Loucy (cell line): ENCODE results near the gene CDK7.

Experiments
- H2AFZ ChIP-seq: fragments of 200-600 bp; sonication (generic); 2 replicates; pipeline ENCODE4 v1.6.0; 2016; ENCODE audit warnings: antibody characterized with exemption, mild to moderate bottlenecking, low read length, moderate library complexity
- H3F3A ChIP-seq: fragments of 200-600 bp; 2 replicates; pipeline ENCODE4 v1.6.0; 2016; ENCODE audit warnings: antibody characterized with exemption, low read depth, mild to moderate bottlenecking
- H3K27me3 ChIP-seq: fragments of 200-600 bp; sonication (generic); 2 replicates; pipeline ENCODE4 v1.6.1; 2014; ENCODE audit warnings: low read length, mild to moderate bottlenecking; ENCODE audit not compliant: insufficient read depth, poor library complexity, severe bottlenecking
- H3K36me3 ChIP-seq: fragments of 200-600 bp; sonication (generic); 2 replicates; pipeline ENCODE4 v1.6.1; 2016; ENCODE audit warnings: low read length; ENCODE audit not compliant: insufficient read depth
- H3K4me1 ChIP-seq: fragments of 200-600 bp; sonication (generic); 2 replicates; pipeline ENCODE4 v1.5.1; 2014; ENCODE audit warnings: low read length, mild to moderate bottlenecking; ENCODE audit not compliant: insufficient read depth, poor library complexity, severe bottlenecking
- H3K4me2 ChIP-seq: fragments of 200-600 bp; sonication (generic); 2 replicates; pipeline ENCODE4 v1.6.0; 2014; ENCODE audit warnings: antibody characterized with exemption, low read length, low read depth, mild to moderate bottlenecking; ENCODE audit not compliant: poor library complexity, severe bottlenecking
- H3K4me3 ChIP-seq: fragments of 200-600 bp; sonication (generic); 2 replicates; pipeline ENCODE4 v1.5.1; 2014; ENCODE audit warnings: low read length, mild to moderate bottlenecking, mixed read lengths; ENCODE audit not compliant: poor library complexity, severe bottlenecking
- H3K79me2 ChIP-seq: fragments of 200-600 bp; sonication (generic); 2 replicates; pipeline ENCODE4 v1.6.1; 2014; ENCODE audit warnings: low read length; ENCODE audit not compliant: insufficient read depth
- H3K9ac ChIP-seq: fragments of 200-600 bp; sonication (generic); 2 replicates; pipeline ENCODE4 v1.6.0; 2014; ENCODE audit warnings: mild to moderate bottlenecking, low read depth, low read length, moderate library complexity; ENCODE audit not compliant: poor library complexity, severe bottlenecking
- H3K9me2 ChIP-seq: fragments of 200-600 bp; sonication (generic); replicated peaks from 2 replicates; pipeline ENCODE4 v1.6.1; 2016; ENCODE audit warnings: low read depth, low read length, mixed read lengths
- H3K9me3 ChIP-seq: fragments of 200-600 bp; sonication (generic); 2 replicates; pipeline ENCODE4 v1.6.1; 2014; ENCODE audit warnings: mild to moderate bottlenecking, antibody characterized with exemption, low read length, low read depth; ENCODE audit not compliant: insufficient read depth
- H4K20me1 ChIP-seq: fragments of 200-600 bp; sonication (generic); 2 replicates; pipeline ENCODE4 v1.6.0; 2014; ENCODE audit warnings: antibody characterized with exemption, low read length, mild to moderate bottlenecking; ENCODE audit not compliant: insufficient read depth, poor library complexity, severe bottlenecking
- CTCF ChIP-seq: fragments of 200-600 bp; sonication (generic); conservative IDR thresholded peaks from 2 replicates; pipeline ENCODE4 v1.5.1; 2014; ENCODE audit warnings: mild to moderate bottlenecking, antibody characterized with exemption, low read length
- EZH2phosphoT487 ChIP-seq: fragments of 200-600 bp; IDR thresholded peaks from 2 replicates; pipeline ENCODE4 v1.6.1; 2018; ENCODE audit warnings: antibody characterized with exemption, mild to moderate bottlenecking, moderate library complexity, borderline replicate concordance

Gene CDK7

GRCh38 chr5:69261034-69261433 is 26.3 kb downstream of the CDK7 start:
- Histone ChIP-seq H3K4me3 (no peak overlapping the region), H2AFZ (no peak overlapping the region), H3K4me1 (no peaks in the 10 kb centered on the region), H3K36me3 (peaks cover 73% of the 10 kb centered on the region; the same call in 1 of the 2 replicates), H3K79me2 (no peaks in the 10 kb centered on the region), H3K9ac (no peak overlapping the region), H3F3A (no peaks in the 10 kb centered on the region), H3K9me2 (no peaks in the 10 kb centered on the region), H3K4me2 (no peak overlapping the region), H4K20me1 (no peaks in the 10 kb centered on the region), H3K27me3 (no peaks in the 10 kb centered on the region), H3K9me3 (no peaks in the 10 kb centered on the region)
- no peak for TF ChIP-seq EZH2phosphoT487
- TF ChIP-seq CTCF = no peak

GRCh38 chr5:69265931-69266330 is 31.2 kb downstream of the CDK7 start:
- Histone ChIP-seq H3K9me3 (no peaks in the 10 kb centered on the region), H3K4me2 (no peak overlapping the region), H3K27me3 (no peaks in the 10 kb centered on the region), H3K36me3 (peaks cover 61% of the 10 kb centered on the region; the same call in 1 of the 2 replicates), H3K9me2 (no peaks in the 10 kb centered on the region), H4K20me1 (no peaks in the 10 kb centered on the region), H3K4me3 (no peak overlapping the region), H3K79me2 (no peaks in the 10 kb centered on the region), H3K4me1 (no peaks in the 10 kb centered on the region), H3K9ac (no peak overlapping the region), H2AFZ (no peak overlapping the region), H3F3A (no peaks in the 10 kb centered on the region)
- TF ChIP-seq EZH2phosphoT487 (no peak), CTCF (peak; percentile 56)

- H3K4me2 ChIP-seq = no peak overlapping the region
- H3K79me2 ChIP-seq = no peaks in the 10 kb centered on the region
- no peak overlapping the region for H3K9ac ChIP-seq
- H3K9me2 ChIP-seq = no peaks in the 10 kb centered on the region
- H3K9me3 ChIP-seq = no peaks in the 10 kb centered on the region
- no peaks in the 10 kb centered on the region for H3K4me1 ChIP-seq
- H3K27me3 ChIP-seq = no peaks in the 10 kb centered on the region
- H2AFZ ChIP-seq = no peak overlapping the region
- TF ChIP-seq CTCF = no peak
- TF ChIP-seq EZH2phosphoT487 = no peak
- no peaks in the 10 kb centered on the region for H3F3A ChIP-seq
- H4K20me1 ChIP-seq = no peaks in the 10 kb centered on the region
- peaks cover 60% of the 10 kb centered on the region; the same call in 1 of the 2 replicates for H3K36me3 ChIP-seq
- H3K4me3 ChIP-seq = no peak overlapping the region
Measured at GRCh38 chr5:69268899-69269298, 34.2 kb downstream of the CDK7 start.
